Skeletal muscle cell (primary cell): ENCODE measurements around the gene ROCK2.
"Not testable (repeated sequence)": the region's sequence is repeated elsewhere in the genome, so short reads cannot be mapped to it uniquely, and the experiment has no call there.

Source experiments
- DNase-seq: peaks from one replicate; pipeline ENCODE4 v3.0.0-alpha.2; 2010; ENCODE audit warnings: low read depth
- H3K4me3 ChIP-seq: 2 replicates; pipeline ENCODE4 v1.5.1; 2011; ENCODE audit warnings: low read depth, mild to moderate bottlenecking, control low read depth, low read length, moderate library complexity

Gene ROCK2

DNA sequence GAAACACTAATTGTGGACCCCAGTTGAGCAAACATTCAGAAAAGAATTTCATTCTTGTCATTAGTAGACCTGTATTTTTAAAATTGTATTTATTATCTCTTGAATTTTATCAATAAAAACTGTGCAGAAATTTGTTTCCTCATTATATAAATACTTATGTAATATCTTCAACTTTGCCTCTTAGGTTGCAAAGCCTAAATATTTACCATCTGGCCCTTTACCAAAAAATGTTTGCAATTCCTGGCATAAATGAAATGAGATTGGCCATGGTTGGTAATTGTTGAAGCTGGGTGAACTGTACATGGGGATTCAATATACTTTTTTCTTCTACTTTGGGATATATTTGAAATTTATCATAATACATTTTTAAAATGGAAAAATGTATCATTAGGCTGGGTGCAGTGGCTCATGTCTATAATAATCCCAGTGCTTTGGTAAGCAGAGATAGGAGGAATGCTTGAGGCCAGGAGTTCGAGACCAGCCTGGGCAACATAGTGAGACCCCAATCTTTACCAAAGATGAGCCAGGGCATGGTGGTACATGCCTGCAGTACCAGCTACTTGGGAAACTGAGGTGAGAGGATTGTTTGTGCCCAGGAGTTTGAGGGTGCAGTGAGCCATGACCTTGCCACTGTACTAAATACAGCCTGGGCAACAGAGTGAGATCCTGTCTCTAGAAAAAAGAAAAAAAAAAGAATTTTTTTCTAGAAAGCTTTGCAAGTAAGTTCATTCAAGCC is 100.2 kb downstream of the ROCK2 start:
- no peak overlapping the region for H3K4me3 ChIP-seq
- DNase-seq = no peak

- no peak for DNase-seq
- H3K4me3 ChIP-seq = no peak overlapping the region
These were observed 100.9 kb downstream of the ROCK2 start for GRCh38 chr2:11243512-11243911.

DNA sequence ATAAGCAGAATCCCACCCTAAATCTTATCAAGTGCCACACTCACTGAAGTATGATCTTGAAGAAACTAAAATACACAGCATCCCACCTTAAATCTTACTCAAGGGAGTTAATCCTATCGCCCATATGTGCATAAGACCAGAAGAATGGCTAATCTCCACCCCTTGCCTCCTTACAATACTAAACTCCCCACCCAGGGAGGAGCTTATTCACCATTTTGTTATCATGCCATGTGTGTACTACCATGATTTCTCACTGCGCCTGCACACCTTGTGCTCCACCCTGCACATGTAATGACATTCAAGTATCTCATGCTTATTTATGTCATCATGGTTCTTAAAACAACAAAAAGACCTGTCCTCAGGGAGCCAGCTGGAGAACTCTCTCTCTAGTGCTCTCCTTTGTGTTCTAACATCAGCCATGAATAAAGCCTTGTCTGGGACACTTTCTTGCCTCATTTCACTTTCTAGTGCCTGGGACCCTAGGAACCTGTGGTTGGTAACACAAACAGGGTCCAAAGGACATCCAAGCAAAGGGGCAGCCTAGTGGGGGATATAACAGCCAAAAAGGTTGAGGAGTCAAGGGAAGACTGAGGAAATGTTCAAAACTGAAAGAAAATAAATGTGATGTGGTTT is 101.8 kb downstream of the ROCK2 start:
- no peak for DNase-seq
- H3K4me3 ChIP-seq = no peak overlapping the region

- H3K4me3 ChIP-seq = no peak overlapping the region
- no peak for DNase-seq
These were observed 102.8 kb downstream of the ROCK2 start for GRCh38 chr2:11241412-11242203.

DNA sequence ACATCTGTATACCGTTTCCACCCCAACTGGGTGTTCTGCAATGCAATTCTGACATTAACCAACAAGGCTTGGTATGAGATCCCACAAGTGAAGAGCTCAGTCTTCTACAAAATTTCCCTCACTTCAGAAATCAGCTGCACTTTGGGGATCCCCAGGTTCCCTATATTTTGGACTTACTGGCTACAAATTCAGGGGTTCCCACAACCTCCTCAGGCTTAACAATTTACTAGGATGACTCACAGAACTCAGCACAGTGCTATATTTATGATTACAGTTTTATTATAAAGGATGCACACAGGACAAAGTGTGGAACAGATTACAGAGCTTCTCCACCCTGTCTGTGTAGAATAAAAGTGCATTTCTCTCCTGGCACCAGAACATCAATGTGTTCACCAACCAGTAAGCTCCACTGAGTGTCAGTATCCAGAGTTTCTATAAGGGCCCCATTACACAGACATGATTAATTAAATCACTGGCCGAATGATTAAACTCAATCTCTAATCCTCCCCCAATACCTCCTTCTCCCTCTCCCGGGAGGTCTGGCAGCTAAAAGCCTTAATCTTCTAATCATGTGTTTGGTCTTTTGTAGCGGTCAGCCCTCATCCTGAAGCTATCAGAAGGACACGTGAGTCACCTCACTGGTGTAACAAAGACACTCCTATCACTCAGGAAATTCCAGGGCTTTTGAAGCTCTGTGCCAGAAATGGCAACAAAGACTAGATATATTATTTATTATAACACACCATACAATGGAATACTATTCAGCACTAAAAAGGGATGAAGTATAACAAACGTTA is 104.6 kb downstream of the ROCK2 start:
- no peak overlapping the region for H3K4me3 ChIP-seq
- no peak for DNase-seq

DNA sequence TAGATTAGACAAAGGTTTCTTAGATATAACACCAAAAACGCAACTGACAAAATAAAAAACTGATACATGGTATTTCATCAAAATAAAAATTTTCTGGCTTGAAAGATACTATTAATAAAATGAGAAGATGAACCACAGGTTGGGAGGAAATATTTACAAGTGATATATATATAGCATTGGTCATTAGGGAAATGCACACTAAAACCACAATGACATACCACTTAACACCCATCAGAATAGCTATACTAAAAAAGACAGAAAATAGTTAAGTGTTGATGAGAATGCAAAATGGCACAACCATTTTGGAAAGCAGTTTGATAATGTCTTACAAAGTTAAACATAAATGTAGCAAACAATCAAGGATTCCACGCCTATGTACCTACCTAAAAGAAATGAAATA is 105.3 kb downstream of the ROCK2 start:
- no peak overlapping the region for H3K4me3 ChIP-seq
- DNase-seq = no peak

GRCh38 chr2:11237122-11237521 is 107.3 kb downstream of the ROCK2 start:
- DNase-seq = no peak
- no peak overlapping the region for H3K4me3 ChIP-seq

DNA sequence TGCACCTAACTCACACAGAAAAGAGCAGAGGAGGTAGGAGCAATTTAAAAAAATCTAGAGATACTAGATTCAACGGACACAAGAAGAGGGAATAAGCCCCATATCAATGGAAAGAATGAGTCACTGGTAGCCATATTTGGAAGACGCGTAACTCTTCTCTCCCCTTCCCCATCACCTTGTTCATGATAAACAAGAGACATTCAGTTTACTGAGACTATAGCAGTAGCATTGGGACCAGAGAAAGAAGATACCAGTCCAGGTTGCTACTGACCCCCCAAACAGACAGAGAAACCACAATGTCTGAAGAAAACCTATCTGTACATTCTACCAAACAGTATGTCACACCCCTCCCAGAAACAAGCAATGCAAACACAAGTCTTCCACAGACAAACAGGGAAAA is 108.1 kb downstream of the ROCK2 start:
- no peak for DNase-seq
- H3K4me3 ChIP-seq = no peak overlapping the region

GRCh38 chr2:11235583-11235982 is 108.9 kb downstream of the ROCK2 start:
- no peak overlapping the region for H3K4me3 ChIP-seq
- no peak for DNase-seq

DNA sequence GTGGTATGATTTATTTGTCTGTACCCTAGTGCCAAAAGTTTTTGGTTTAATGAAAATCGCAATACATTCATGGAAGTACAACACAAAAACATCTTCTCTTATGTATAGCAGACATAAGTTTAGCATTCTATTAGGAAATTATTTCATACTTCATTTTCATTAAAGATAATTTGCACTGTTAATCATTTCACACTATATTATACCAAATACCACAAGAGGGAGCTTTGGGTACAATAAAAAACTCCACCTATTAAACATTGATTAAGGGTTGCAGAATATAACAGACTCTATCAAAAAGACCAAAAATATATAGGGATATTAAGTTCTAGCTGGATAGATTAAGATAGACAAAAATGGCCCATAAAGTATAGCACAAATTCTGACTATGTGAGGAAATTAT is 110.1 kb downstream of the ROCK2 start:
- no peak overlapping the region for H3K4me3 ChIP-seq
- DNase-seq = no peak

DNA sequence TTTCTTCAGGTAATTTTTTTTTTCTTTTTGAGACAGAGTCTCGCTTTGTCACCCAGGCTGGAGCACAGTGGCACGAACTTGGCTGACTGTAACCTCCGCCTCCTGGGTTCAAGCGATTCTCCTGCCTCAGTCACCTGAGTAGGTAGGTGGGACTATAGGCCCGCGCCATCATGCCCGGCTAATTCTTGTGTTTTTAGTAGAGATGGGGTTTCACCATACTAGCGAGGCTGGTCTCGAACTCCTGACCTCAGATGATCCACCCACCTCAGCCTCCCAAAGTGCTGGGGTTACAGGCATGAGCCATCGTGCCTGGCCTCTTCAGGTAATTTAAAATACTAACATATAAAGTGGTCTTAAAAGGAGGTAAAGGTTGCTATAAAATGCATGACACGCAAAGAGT is 113.2 kb downstream of the ROCK2 start:
- not testable (repeated sequence) for DNase-seq, H3K4me3 ChIP-seq

DNA sequence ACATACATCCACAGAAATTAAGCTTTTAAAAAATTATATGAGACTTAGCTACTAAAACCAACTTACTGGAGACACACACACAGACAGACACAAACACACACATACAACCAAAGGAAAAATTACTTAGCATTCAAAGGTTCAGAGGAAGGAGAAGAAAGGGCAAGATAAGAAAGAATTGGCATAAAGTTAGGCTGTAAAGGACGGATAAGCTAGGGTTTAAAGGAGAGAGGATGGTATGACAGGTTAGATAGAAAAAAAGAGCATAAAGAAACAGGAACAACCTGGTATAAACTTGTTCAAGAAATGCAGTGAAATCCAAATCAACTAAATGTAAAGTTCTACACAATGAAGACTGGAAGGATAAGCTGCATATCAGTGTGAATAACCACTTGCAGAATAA is 115.7 kb downstream of the ROCK2 start:
- no peak for DNase-seq
- no peak overlapping the region for H3K4me3 ChIP-seq

- DNase-seq = no peak
- no peak overlapping the region for H3K4me3 ChIP-seq
These were observed 116.8 kb downstream of the ROCK2 start for GRCh38 chr2:11227595-11227994.

GRCh38 chr2:11224887-11225286 is 119.5 kb downstream of the ROCK2 start:
- H3K4me3 ChIP-seq = no peak overlapping the region
- no peak for DNase-seq

DNA sequence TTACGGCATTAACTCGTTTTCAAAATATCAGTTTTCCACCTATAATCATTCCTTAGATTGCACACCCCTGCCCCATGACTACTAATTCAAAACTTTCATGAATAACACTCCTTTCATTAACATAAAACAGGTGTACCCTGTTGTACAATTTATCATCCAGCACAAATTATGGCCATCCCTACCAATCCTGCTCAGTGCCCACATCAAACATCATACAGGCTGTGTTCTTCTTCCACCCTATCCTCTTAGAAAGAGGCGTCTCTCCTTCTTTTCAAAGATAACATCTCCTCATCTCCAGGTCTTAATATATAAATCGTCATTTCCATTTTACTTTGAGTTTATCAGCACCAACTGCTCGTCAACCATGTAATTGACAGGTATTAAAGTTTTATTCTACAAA is 121.6 kb downstream of the ROCK2 start:
- no peak for DNase-seq

GRCh38 chr2:11220445-11220844 is 124.0 kb downstream of the ROCK2 start:
- no peak for DNase-seq

More for the DNA sequence above, 121.6 kb downstream of the ROCK2 start:
- no peak overlapping the region for H3K4me3 ChIP-seq

DNA sequence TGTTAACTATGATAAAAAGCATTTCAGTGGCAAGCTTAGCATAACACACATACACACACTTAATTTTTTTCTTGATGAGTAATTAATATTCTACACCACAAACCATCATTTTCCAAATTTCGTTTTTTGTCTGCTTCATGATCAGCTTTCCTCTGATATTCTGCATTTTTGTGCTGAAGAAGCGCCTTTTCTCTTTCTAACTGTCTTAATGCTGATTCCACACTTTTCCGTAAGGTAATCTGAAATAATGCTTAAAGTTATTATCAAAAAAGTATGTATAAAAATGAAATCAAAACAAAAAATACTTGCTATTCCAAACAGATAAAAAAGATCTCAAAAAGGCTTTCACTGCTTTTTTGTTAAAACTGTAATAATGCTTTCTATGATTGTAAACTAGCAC is 129.0 kb downstream of the ROCK2 start:
- no peak overlapping the region for H3K4me3 ChIP-seq
- no peak for DNase-seq

More at GRCh38 chr2:11220445-11220844, 124.0 kb downstream of the ROCK2 start:
- H3K4me3 ChIP-seq = no peak overlapping the region

DNA sequence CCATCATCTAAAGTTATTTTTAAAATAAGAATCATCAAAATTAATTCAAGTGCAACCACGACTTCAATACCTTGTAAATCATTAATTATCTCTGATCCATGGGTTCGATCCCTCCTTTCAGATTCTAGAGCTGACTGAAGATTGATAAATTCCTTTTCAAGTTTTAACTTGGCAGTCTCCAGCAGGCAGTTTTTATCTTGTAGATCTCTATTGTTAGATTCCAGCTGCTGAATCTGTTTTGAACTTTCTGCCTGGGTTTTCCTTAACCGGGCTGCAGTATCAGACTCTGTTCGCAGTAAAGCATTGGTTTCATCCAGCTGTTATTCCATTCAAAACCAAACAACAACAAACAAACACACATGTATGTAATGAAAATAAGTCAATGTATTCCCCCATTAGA is 129.7 kb downstream of the ROCK2 start:
- H3K4me3 ChIP-seq = no peak overlapping the region

DNA sequence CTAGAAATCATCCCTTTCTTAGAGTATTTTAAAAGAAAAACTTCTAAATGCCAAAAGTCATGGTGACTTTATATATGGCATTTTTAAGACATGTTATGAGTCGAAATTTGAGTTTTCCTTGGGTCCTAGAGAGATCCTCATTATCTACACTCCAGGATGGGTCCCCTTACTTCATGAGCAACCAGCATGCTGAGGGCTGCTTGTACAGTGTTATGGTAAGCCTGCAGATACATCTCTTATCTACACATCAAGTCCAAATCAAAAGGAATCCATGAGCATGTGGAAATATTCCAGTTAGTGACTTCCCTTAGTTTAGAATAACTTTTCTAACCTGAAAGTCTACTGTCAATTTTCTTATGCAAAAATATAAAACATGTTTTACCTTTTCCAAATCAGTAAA is 130.5 kb downstream of the ROCK2 start:
- H3K4me3 ChIP-seq = no peak overlapping the region
- no peak for DNase-seq

More for the DNA sequence above, 129.7 kb downstream of the ROCK2 start:
- no peak for DNase-seq
